ENCODE data around the gene ELP2. TPM values are rescaled to one million over a fixed set of nuclear protein-coding genes. Genes with fewer than 3 reads are reported as not detected.

Gene ELP2
- total RNA-seq, 2 experiments from 2014 or later = 200 to 206 TPM

- TF ChIP-seq CTCF (IDR thresholded peaks at IDR 0.05) = no peak
- H3K36me3 ChIP-seq (ENCODE audit: insufficient read depth, low read length) = peaks cover 94% of the 10 kb centered on the region
- POLR2A ChIA-PET = interaction anchor here (1.9 kb wide), 1 partner anchor 15 kb away, joined by 5 read pairs; the partner anchor contains the start of gene SLC39A6
- Mint-ChIP-seq H3K9me3 (no peaks in the 10 kb centered on the region), H3K27ac (no peak overlapping the region), H3K27me3 (no peaks in the 10 kb centered on the region), H3K4me1 (ENCODE audit: low read depth) (peaks cover 5% of the 10 kb centered on the region), H3K36me3 (ENCODE audit: low read depth) (peaks cover 88% of the 10 kb centered on the region), H3K4me3 (no peak overlapping the region)
- ATAC-seq (ENCODE audit: poor library complexity) (no peak), DNase-seq (no peak)
- no peaks in the 10 kb centered on the region for H3K4me1 ChIP-seq (ENCODE audit: insufficient read depth, low read length)
- H3K9me3 ChIP-seq (ENCODE audit: control insufficient read depth in 1 of 2, insufficient read depth in 1 of 2, low read length in 2 of 2) = no peaks in the 10 kb centered on the region
- H3K27me3 ChIP-seq (ENCODE audit: control insufficient read depth in 1 of 2, insufficient read depth in 2 of 2, low read length in 2 of 2) = no peaks in the 10 kb centered on the region
- CTCF ChIA-PET = interaction anchor here (1.7 kb wide), 1 partner anchor 14 kb away, joined by 6 read pairs; no protein-coding TSS in a partner anchor
- H3K27ac ChIP-seq (ENCODE audit: low read depth in 1 of 2, low read length in 2 of 2) = no peak overlapping the region
- no peak overlapping the region for H3K4me3 ChIP-seq (ENCODE audit: low read length)
- intact Hi-C loops (cut with DNase I, micrococcal nuclease) = no loop called here
These were observed 13.7 kb downstream of the ELP2 start for GRCh38 chr18:36143391-36143790.

GRCh38 chr18:36149514-36150289 lies 20.0 kb downstream of the ELP2 start:
- Histone ChIP-seq H3K27me3 (ENCODE audit: control insufficient read depth in 1 of 2, insufficient read depth in 2 of 2, low read length in 2 of 2) (no peaks in the 10 kb centered on the region), H3K4me1 (ENCODE audit: insufficient read depth, low read length) (no peaks in the 10 kb centered on the region), H3K4me3 (ENCODE audit: low read length) (no peak overlapping the region), H3K9me3 (ENCODE audit: control insufficient read depth in 1 of 2, insufficient read depth in 1 of 2, low read length in 2 of 2) (no peaks in the 10 kb centered on the region), H3K36me3 (ENCODE audit: insufficient read depth, low read length) (peaks cover 88% of the 10 kb centered on the region), H3K27ac (ENCODE audit: low read depth in 1 of 2, low read length in 2 of 2) (no peak overlapping the region)
- DNase-seq = no peak
- peaks cover 8% of the 10 kb centered on the region for H3K4me1 Mint-ChIP-seq (ENCODE audit: low read depth)
- intact Hi-C loops (cut with DNase I, micrococcal nuclease) = loop anchor here in 1 of 2 experiments (10.0 kb wide), 1 partner anchor 65 kb away; no protein-coding TSS in a partner anchor
- H3K27ac Mint-ChIP-seq = no peak overlapping the region
- H3K36me3 Mint-ChIP-seq (ENCODE audit: low read depth) = peaks cover 94% of the 10 kb centered on the region
- no peaks in the 10 kb centered on the region for H3K9me3 Mint-ChIP-seq
- no peak for ATAC-seq (ENCODE audit: poor library complexity)
- TF ChIP-seq CTCF (IDR thresholded peaks at IDR 0.05) = no peak
- POLR2A ChIA-PET = interaction anchor here (0.6 to 1.6 kb wide), 2 partner anchors 21 to 566 kb away, joined by 3 to 4 read pairs; partner anchors contain the start of gene SLC39A6
- CTCF ChIA-PET = no interaction called here
- no peak overlapping the region for H3K4me3 Mint-ChIP-seq
- no peaks in the 10 kb centered on the region for H3K27me3 Mint-ChIP-seq

GRCh38 chr18:36152781-36153180 lies 23.1 kb downstream of the ELP2 start:
- Histone ChIP-seq H3K27me3 (ENCODE audit: control insufficient read depth in 1 of 2, insufficient read depth in 2 of 2, low read length in 2 of 2) (no peaks in the 10 kb centered on the region), H3K4me3 (ENCODE audit: low read length) (no peak overlapping the region), H3K4me1 (ENCODE audit: insufficient read depth, low read length) (no peaks in the 10 kb centered on the region), H3K27ac (ENCODE audit: low read depth in 1 of 2, low read length in 2 of 2) (no peak overlapping the region), H3K9me3 (ENCODE audit: control insufficient read depth in 1 of 2, insufficient read depth in 1 of 2, low read length in 2 of 2) (no peaks in the 10 kb centered on the region), H3K36me3 (ENCODE audit: insufficient read depth, low read length) (peaks cover 87% of the 10 kb centered on the region)
- DNase-seq (no peak), ATAC-seq (ENCODE audit: poor library complexity) (no peak)
- H3K27ac Mint-ChIP-seq = no peak overlapping the region
- ChIA-PET CTCF (no interaction called here), POLR2A (interaction anchor here (1.4 kb wide), 1 partner anchor 24 kb away, joined by 3 read pairs; the partner anchor contains the start of gene SLC39A6)
- H3K9me3 Mint-ChIP-seq = no peaks in the 10 kb centered on the region
- H3K27me3 Mint-ChIP-seq = no peaks in the 10 kb centered on the region
- intact Hi-C loops (cut with DNase I, micrococcal nuclease) = loop anchor here in 1 of 2 experiments (10.0 kb wide), 1 partner anchor 62 kb away; no protein-coding TSS in a partner anchor
- TF ChIP-seq CTCF (IDR thresholded peaks at IDR 0.05) = no peak
- H3K36me3 Mint-ChIP-seq (ENCODE audit: low read depth) = peaks cover 94% of the 10 kb centered on the region
- no peak overlapping the region for H3K4me3 Mint-ChIP-seq
- peaks cover 21% of the 10 kb centered on the region for H3K4me1 Mint-ChIP-seq (ENCODE audit: low read depth)

All from CD4-positive, alpha-beta T cell (primary cell).